ENCODE data around the gene TRIM13.
"Not testable (repeated sequence)": the region's sequence is repeated elsewhere in the genome, so short reads cannot be mapped to it uniquely, and the experiment has no call there.

TRIM13 gene

DNA sequence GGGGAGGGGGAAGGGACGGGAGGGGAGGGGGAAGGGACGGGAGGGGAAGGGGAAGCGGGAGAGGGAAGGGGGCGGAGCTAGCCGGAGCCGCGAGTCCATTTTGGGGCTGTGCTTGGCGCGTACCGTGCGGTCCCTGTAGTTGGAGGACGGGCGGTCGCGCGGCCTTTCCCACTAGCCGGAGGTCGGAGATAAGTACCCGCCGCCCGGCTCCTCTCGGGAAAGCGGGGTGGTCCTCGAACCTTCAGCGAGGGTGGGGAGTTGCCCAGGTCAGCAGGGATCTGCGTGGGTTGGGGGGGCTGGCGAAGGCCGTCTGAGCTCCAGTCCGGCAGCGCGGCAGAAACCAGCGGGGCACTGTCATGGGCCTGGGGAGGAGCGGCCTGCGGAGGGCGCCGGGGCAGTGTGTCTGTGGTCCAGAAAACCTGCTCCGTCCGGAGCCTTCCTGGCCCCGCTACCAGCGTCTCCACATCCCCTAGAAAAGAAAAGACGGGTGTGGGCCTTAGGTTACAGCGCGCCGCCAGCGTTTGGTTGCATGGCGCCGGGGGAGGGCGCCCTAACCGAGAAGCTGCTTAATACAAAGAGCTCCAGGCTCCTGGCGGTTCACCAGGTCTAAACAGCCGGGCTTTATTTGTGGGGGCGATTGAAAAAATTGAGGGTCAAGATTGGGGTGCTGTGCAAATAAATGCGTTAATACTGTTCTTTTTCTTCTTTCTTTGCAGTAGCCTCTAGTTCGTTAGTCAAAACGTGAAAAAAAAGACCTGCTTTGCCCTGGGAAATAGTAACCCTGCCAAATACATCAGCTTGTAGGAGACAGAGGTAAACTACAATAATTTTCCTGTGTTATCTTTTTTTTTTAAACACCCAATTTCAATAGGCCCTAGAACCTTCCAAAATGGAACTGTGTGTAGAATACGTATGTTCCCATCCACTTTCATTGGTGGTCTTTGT is at the start of gene TRIM13:
TSS of gene TRIM13 (plus strand) at position 92 of the 945 bp plus-strand sequence. CDS start 14,899 bp downstream, outside the sequence.
- Mint-ChIP-seq H3K4me3 (peak within 1 kb of the TSS; percentile 84), H3K4me1 (ENCODE audit: low read depth) (peaks cover 33% of the 10 kb centered on the region), H3K36me3 (ENCODE audit: low read depth) (peaks cover 22% of the 10 kb centered on the region), H3K27me3 (ENCODE audit: low read depth) (no peaks in the 10 kb centered on the region), H3K27ac (peak within 1 kb of the TSS; percentile 84), H3K9me3 (no peaks in the 10 kb centered on the region)

DNA sequence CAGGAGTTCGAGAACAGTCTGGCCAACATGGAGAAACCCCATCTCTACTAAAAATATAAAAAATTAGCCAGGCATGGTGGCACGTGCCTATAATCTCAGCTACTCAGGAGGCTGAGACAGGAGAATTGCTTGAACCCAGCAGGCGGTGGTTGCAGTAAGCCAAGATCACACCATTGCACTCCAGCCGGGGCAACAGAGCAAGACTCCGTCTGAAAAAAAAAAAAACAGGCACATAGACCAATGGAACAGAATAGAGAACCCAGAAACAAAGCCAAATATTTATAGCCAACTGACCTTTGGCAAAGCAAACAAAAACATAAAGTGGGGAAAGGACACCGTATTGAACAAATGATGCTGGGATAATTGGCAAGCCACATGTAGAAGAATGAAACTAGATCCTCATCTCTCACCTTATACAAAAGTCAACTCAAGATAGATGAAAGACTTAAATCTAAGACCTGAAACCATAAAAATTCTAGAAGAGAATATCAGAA is 48.0 kb upstream of the TRIM13 start:
- not testable (repeated sequence) for H3K4me1 Mint-ChIP-seq (ENCODE audit: low read depth); H3K36me3 Mint-ChIP-seq (ENCODE audit: low read depth); H3K4me3 Mint-ChIP-seq; H3K27ac Mint-ChIP-seq; H3K9me3 Mint-ChIP-seq; H3K27me3 Mint-ChIP-seq (ENCODE audit: low read depth)

GRCh38 chr13:49951754-49952535 is 44.9 kb upstream of the TRIM13 start:
- Mint-ChIP-seq H3K9me3 (no peaks in the 10 kb centered on the region), H3K27ac (no peak overlapping the region), H3K4me1 (ENCODE audit: low read depth) (no peaks in the 10 kb centered on the region), H3K36me3 (ENCODE audit: low read depth) (peaks cover 2% of the 10 kb centered on the region), H3K4me3 (no peak overlapping the region), H3K27me3 (ENCODE audit: low read depth) (peaks cover 6% of the 10 kb centered on the region)

- H3K9me3 Mint-ChIP-seq, result no peaks in the 10 kb centered on the region
- no peak overlapping the region for H3K27ac Mint-ChIP-seq
- H3K4me3 Mint-ChIP-seq, result no peak overlapping the region
Measured at GRCh38 chr13:49953560-49953959, 43.3 kb upstream of the TRIM13 start.

DNA sequence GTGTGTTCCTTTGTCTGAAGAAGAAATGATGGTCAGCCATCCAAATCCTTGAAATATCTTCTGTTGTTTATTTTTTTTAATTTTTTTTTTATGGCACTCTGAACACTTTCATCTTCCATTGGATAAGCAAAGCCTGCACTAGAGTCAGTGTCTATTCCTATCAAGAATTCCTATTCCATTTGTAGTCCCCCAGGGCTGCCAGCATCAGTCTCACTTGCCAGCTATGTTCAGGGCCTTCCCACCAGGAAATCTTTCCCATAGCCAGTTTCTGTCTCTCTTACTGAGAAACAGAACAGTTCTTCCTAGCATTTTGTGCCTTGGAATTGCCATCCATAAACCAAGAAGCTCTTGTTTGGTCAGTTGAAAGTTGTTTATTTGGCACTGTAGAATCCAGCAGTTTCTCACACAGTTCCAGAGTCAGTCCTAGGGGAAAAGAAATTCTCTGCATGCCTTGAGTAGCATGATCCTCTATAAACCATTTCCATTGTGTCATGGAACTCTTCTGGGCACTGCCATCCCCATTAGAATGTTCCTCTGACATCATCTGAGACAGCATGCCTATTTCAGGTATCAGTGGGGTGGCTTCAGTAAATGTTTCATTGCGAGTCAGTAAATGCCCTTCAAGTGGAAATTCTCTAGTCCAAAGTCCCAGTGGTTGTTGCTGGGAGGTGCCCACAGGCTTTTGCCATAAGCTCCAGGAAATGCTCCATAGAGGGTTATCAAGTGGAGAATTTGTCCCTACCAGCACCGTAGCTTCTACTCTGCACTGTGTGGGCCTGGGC is 42.0 kb upstream of the TRIM13 start:
- H3K9me3 Mint-ChIP-seq, result peaks cover 5% of the 10 kb centered on the region
- no peak overlapping the region for H3K27ac Mint-ChIP-seq
- H3K36me3 Mint-ChIP-seq (ENCODE audit: low read depth), result peaks cover 11% of the 10 kb centered on the region
- H3K4me1 Mint-ChIP-seq (ENCODE audit: low read depth), result no peaks in the 10 kb centered on the region
- peaks cover under 1% of the 10 kb centered on the region for H3K27me3 Mint-ChIP-seq (ENCODE audit: low read depth)
- H3K4me3 Mint-ChIP-seq, result no peak overlapping the region

More at GRCh38 chr13:49953560-49953959, 43.3 kb upstream of the TRIM13 start:
- Mint-ChIP-seq H3K4me1 (ENCODE audit: low read depth) (no peaks in the 10 kb centered on the region), H3K27me3 (ENCODE audit: low read depth) (peaks cover 6% of the 10 kb centered on the region), H3K36me3 (ENCODE audit: low read depth) (peaks cover 4% of the 10 kb centered on the region)

DNA sequence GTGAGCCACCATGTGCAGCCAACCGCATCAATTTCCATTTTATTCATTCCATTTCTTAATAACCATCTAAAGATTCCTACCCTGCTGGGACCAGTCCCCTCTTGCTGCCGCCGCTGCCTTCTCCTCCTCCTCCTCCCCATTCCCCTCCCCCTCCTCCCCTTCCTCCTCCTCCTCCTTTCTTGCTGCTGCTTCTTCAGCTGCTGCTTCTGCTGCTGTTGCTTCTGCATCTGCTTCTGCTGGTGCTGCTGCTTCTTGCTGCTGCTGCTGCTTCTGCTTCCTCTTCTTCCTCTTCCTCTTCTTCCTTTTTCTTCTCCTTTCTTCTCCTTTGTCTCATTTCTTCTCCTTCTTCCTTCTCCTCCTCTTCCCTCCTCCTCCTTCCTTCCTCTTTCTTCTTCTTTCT is 40.7 kb upstream of the TRIM13 start:
- no peaks in the 10 kb centered on the region for H3K4me1 Mint-ChIP-seq (ENCODE audit: low read depth)
- H3K9me3 Mint-ChIP-seq, result peaks cover 5% of the 10 kb centered on the region
- H3K27me3 Mint-ChIP-seq (ENCODE audit: low read depth), result no peaks in the 10 kb centered on the region
- no peak overlapping the region for H3K4me3 Mint-ChIP-seq
- peaks cover 15% of the 10 kb centered on the region for H3K36me3 Mint-ChIP-seq (ENCODE audit: low read depth)
- H3K27ac Mint-ChIP-seq, result no peak overlapping the region

- H3K27ac Mint-ChIP-seq, result no peak overlapping the region
- peaks cover 13% of the 10 kb centered on the region for H3K9me3 Mint-ChIP-seq
- H3K27me3 Mint-ChIP-seq (ENCODE audit: low read depth), result no peaks in the 10 kb centered on the region
- H3K36me3 Mint-ChIP-seq (ENCODE audit: low read depth), result peaks cover 23% of the 10 kb centered on the region
- no peaks in the 10 kb centered on the region for H3K4me1 Mint-ChIP-seq (ENCODE audit: low read depth)
- H3K4me3 Mint-ChIP-seq, result no peak overlapping the region
Measured at GRCh38 chr13:49958321-49958720, 38.5 kb upstream of the TRIM13 start.

GRCh38 chr13:49967456-49967855 is 29.4 kb upstream of the TRIM13 start:
- Mint-ChIP-seq H3K27me3 (ENCODE audit: low read depth) (no peaks in the 10 kb centered on the region), H3K4me1 (ENCODE audit: low read depth) (no peaks in the 10 kb centered on the region), H3K4me3 (no peak overlapping the region), H3K36me3 (ENCODE audit: low read depth) (peaks cover 29% of the 10 kb centered on the region), H3K27ac (no peak overlapping the region), H3K9me3 (peaks cover 21% of the 10 kb centered on the region)

GRCh38 chr13:49972709-49973108 is 24.1 kb upstream of the TRIM13 start:
- Mint-ChIP-seq H3K9me3 (no peaks in the 10 kb centered on the region), H3K27me3 (ENCODE audit: low read depth) (no peaks in the 10 kb centered on the region), H3K4me3 (no peak overlapping the region), H3K4me1 (ENCODE audit: low read depth) (peaks cover 7% of the 10 kb centered on the region), H3K27ac (no peak overlapping the region), H3K36me3 (ENCODE audit: low read depth) (peaks cover 8% of the 10 kb centered on the region)

DNA sequence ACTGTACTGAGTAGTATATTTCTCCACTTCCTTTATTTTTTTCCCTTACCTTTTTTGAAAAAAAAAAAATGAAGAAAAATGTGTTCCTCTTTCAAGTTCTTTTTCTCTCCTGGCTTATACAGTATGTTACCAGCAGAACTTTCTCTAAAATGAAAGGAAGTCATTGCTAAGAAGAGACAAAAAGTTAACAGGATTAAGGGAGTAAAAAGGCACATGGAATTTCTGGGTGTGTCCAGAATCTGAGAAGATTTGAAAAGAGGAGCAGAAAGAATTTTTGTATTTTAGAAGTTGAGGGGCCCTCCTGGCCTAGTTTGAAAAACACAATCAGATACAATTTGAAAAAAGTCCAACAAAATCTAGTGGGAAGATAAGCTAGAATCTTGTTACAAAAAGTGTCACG is 21.0 kb upstream of the TRIM13 start:
- peaks cover 7% of the 10 kb centered on the region for H3K4me1 Mint-ChIP-seq (ENCODE audit: low read depth)
- peaks cover 6% of the 10 kb centered on the region for H3K36me3 Mint-ChIP-seq (ENCODE audit: low read depth)
- no peak overlapping the region for H3K27ac Mint-ChIP-seq
- H3K27me3 Mint-ChIP-seq (ENCODE audit: low read depth), result no peaks in the 10 kb centered on the region
- H3K9me3 Mint-ChIP-seq, result no peaks in the 10 kb centered on the region
- H3K4me3 Mint-ChIP-seq, result no peak overlapping the region

- Mint-ChIP-seq H3K27me3 (ENCODE audit: low read depth) (no peaks in the 10 kb centered on the region), H3K4me3 (no peak overlapping the region)
Measured at GRCh38 chr13:49976314-49977258, 20.3 kb upstream of the TRIM13 start.

DNA sequence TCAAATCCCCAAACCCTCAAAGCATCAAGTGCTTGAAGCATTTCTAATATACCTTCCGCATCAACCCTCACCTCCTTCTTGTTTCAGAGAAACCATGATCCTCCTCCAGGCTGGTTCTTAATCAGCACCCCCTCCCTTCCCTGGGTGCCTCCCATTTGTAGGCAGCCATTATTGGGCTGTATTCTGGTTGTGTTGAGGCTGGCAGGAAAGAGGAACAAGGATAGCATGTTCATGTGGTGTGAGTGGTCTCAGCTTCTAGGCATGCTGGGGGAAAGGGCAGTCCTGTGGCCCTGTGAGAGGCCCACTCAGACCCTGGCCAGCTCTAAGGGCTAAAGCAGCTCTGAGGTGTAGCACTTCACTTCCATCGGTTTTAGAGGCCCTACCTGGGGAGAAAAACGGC is 18.9 kb upstream of the TRIM13 start:
- Mint-ChIP-seq H3K36me3 (ENCODE audit: low read depth) (peaks cover 15% of the 10 kb centered on the region), H3K4me1 (ENCODE audit: low read depth) (peaks cover 6% of the 10 kb centered on the region), H3K27me3 (ENCODE audit: low read depth) (no peaks in the 10 kb centered on the region), H3K9me3 (no peaks in the 10 kb centered on the region), H3K27ac (no peak overlapping the region), H3K4me3 (no peak overlapping the region)

More at GRCh38 chr13:49976314-49977258, 20.3 kb upstream of the TRIM13 start:
- no peaks in the 10 kb centered on the region for H3K9me3 Mint-ChIP-seq
- no peak overlapping the region for H3K27ac Mint-ChIP-seq
- peaks cover 8% of the 10 kb centered on the region for H3K36me3 Mint-ChIP-seq (ENCODE audit: low read depth)
- H3K4me1 Mint-ChIP-seq (ENCODE audit: low read depth), result peaks cover 7% of the 10 kb centered on the region

- Mint-ChIP-seq H3K4me3 (no peak overlapping the region), H3K27me3 (ENCODE audit: low read depth) (no peaks in the 10 kb centered on the region), H3K36me3 (ENCODE audit: low read depth) (peaks cover 12% of the 10 kb centered on the region), H3K27ac (no peak overlapping the region), H3K4me1 (ENCODE audit: low read depth) (peaks cover 6% of the 10 kb centered on the region), H3K9me3 (no peaks in the 10 kb centered on the region)
Measured at GRCh38 chr13:49980266-49980665, 16.6 kb upstream of the TRIM13 start.
